CD4-positive, CD25-positive, alpha-beta regulatory T cell (primary cell): Measurements from ENCODE around the gene ZP3. TPM values are rescaled to one million over a fixed set of nuclear protein-coding genes. Genes with fewer than 3 reads are reported as not detected.
"Not testable (repeated sequence)": the region's sequence is repeated elsewhere in the genome, so short reads cannot be mapped to it uniquely, and the experiment has no call there.

ENCODE experiments used
- ATAC-seq, 2 donors: fragments of 150-1000 bp; cut with Tn5 transposase; one replicate each; pipeline ENCODE4 v1.10.0; 2021; ENCODE audit warnings: low read depth in 2 of 2, moderate number of reproducible peaks in 2 of 2, moderate library complexity in 1 of 2
- DNase-seq, 3 donors: peaks; one replicate each; pipeline versions ENCODE4 v3.0.0 to v3.0.0-alpha.2; 2012 to 2022; ENCODE audit warnings: mixed read lengths in 1 of 3
- H3K27ac ChIP-seq: one replicate; pipeline ENCODE4 v1.7.0; 2013; ENCODE audit warnings: mild to moderate bottlenecking, low read length; ENCODE audit not compliant: insufficient read depth, poor library complexity, severe bottlenecking
- H3K27me3 ChIP-seq: one replicate; pipeline ENCODE4 v1.7.0; 2013; ENCODE audit warnings: low read length; ENCODE audit not compliant: control insufficient read depth, insufficient read depth
- H3K36me3 ChIP-seq: one replicate; pipeline ENCODE4 v1.7.0; 2013; ENCODE audit warnings: mild to moderate bottlenecking, low read length, moderate library complexity; ENCODE audit not compliant: control insufficient read depth, insufficient read depth
- H3K4me1 ChIP-seq: 2 replicates; pipeline ENCODE4 v1.7.0; 2013; ENCODE audit warnings: mild to moderate bottlenecking, low read length; ENCODE audit not compliant: insufficient read depth, control insufficient read depth, poor library complexity, severe bottlenecking
- H3K4me3 ChIP-seq: one replicate; pipeline ENCODE4 v1.7.0; 2013; ENCODE audit warnings: low read depth, mild to moderate bottlenecking, low read length, moderate library complexity
- H3K9me3 ChIP-seq, 2 experiments: 1 replicate in 1 of 2; 2 replicates in 1 of 2; pipeline ENCODE4 v1.7.0; 2013; ENCODE audit warnings: low read length in 2 of 2, mild to moderate bottlenecking in 1 of 2, moderate library complexity in 1 of 2; ENCODE audit not compliant: control insufficient read depth in 2 of 2
- H3K27ac Mint-ChIP-seq, 3 donors: one replicate each; pipeline ENCODE4 v1.8.0; 2020 to 2022; ENCODE audit warnings: mild to moderate bottlenecking in 3 of 3, mixed read lengths in 3 of 3, moderate library complexity in 2 of 3
- H3K27me3 Mint-ChIP-seq: one replicate; pipeline ENCODE4 v1.8.0; 2022; ENCODE audit warnings: mild to moderate bottlenecking, mixed read lengths
- H3K36me3 Mint-ChIP-seq: one replicate; pipeline ENCODE4 v1.8.0; 2020; ENCODE audit warnings: mixed read lengths
- H3K4me1 Mint-ChIP-seq, 4 donors: one replicate each; pipeline ENCODE4 v1.8.0; 2020 to 2022; ENCODE audit warnings: mixed read lengths in 4 of 4, mild to moderate bottlenecking in 1 of 4
- H3K4me3 Mint-ChIP-seq, 4 donors: one replicate each; pipeline ENCODE4 v1.8.0; 2020 to 2022; ENCODE audit warnings: mild to moderate bottlenecking in 4 of 4, mixed read lengths in 4 of 4, moderate library complexity in 3 of 4
- H3K9me3 Mint-ChIP-seq, 7 donors: one replicate each; pipeline ENCODE4 v1.8.0; 2020 to 2022; ENCODE audit warnings: mixed read lengths in 7 of 7, mild to moderate bottlenecking in 3 of 7, moderate library complexity in 2 of 7
- polyA plus RNA-seq, 4 donors: library from polyadenylated mRNA; unstranded; fragments of 300-500 nt; fragmentation: Illumina TruSeq; gene quantifications; one replicate each; pipeline ENCODE4 v1.2.3, GENCODE V29; 2021
- total RNA-seq: library from RNA; stranded (reverse); gene quantifications from one replicate; pipeline ENCODE4 v1.2.3, GENCODE V29; 2022

The ZP3 gene
- total and polyA plus RNA-seq, 5 donors from 2014 or later, result 1.6 to 4.4 (median 2.6) TPM

GRCh38 chr7:76457017-76457416 lies 32.3 kb downstream of the ZP3 start:
- ATAC-seq, result not testable (repeated sequence)

GRCh38 chr7:76458504-76458903 lies 33.8 kb downstream of the ZP3 start:
- not testable (repeated sequence) for H3K36me3 Mint-ChIP-seq, H3K9me3 ChIP-seq, H3K27me3 Mint-ChIP-seq, DNase-seq, H3K36me3 ChIP-seq, H3K27me3 ChIP-seq, H3K9me3 Mint-ChIP-seq, H3K27ac ChIP-seq, H3K27ac Mint-ChIP-seq, ATAC-seq, H3K4me1 ChIP-seq, H3K4me3 Mint-ChIP-seq, H3K4me3 ChIP-seq, H3K4me1 Mint-ChIP-seq

More at GRCh38 chr7:76457017-76457416, 32.3 kb downstream of the ZP3 start:
- not testable (repeated sequence) for H3K9me3 Mint-ChIP-seq, H3K9me3 ChIP-seq, H3K36me3 Mint-ChIP-seq, H3K27ac ChIP-seq, H3K27me3 Mint-ChIP-seq, H3K27me3 ChIP-seq, H3K4me3 ChIP-seq, DNase-seq, H3K4me1 ChIP-seq, H3K27ac Mint-ChIP-seq, H3K4me3 Mint-ChIP-seq, H3K36me3 ChIP-seq, H3K4me1 Mint-ChIP-seq

- H3K4me1 ChIP-seq, DNase-seq, H3K27ac ChIP-seq, H3K9me3 ChIP-seq, H3K36me3 Mint-ChIP-seq, H3K36me3 ChIP-seq, H3K9me3 Mint-ChIP-seq, H3K27me3 ChIP-seq, ATAC-seq, H3K4me3 Mint-ChIP-seq, H3K4me1 Mint-ChIP-seq, H3K27ac Mint-ChIP-seq, H3K27me3 Mint-ChIP-seq, H3K4me3 ChIP-seq: not testable (repeated sequence)
Observed at GRCh38 chr7:76460767-76461166, 36.0 kb downstream of the ZP3 start.

GRCh38 chr7:76461464-76462101 lies 36.8 kb downstream of the ZP3 start, which contains the start of gene DTX2:
Gene DTX2 (plus strand): TSS chr7:76461709. CDS start chr7:76480510, 18,801 bp downstream.
- H3K27ac Mint-ChIP-seq, H3K4me1 Mint-ChIP-seq, H3K27me3 Mint-ChIP-seq, H3K9me3 ChIP-seq, H3K27ac ChIP-seq, H3K27me3 ChIP-seq, H3K4me1 ChIP-seq, H3K4me3 ChIP-seq, H3K36me3 Mint-ChIP-seq, H3K36me3 ChIP-seq, H3K9me3 Mint-ChIP-seq: not testable (repeated sequence)
- peak; percentile 96 to 98 for ATAC-seq
- DNase-seq, result peak in 2 of 3 donors; percentile 37 to 81
- H3K4me3 Mint-ChIP-seq, result peak within 1 kb of the TSS in 2 of 4 donors; percentile 32 to 76

- not testable (repeated sequence) for ATAC-seq, DNase-seq, H3K27ac ChIP-seq, H3K9me3 ChIP-seq, H3K4me3 Mint-ChIP-seq, H3K36me3 ChIP-seq, H3K4me1 ChIP-seq, H3K9me3 Mint-ChIP-seq, H3K4me3 ChIP-seq, H3K36me3 Mint-ChIP-seq, H3K27me3 ChIP-seq, H3K4me1 Mint-ChIP-seq, H3K27me3 Mint-ChIP-seq, H3K27ac Mint-ChIP-seq
Observed at GRCh38 chr7:76462271-76462882, 37.6 kb downstream of the ZP3 start.

GRCh38 chr7:76464959-76465358 lies 40.2 kb downstream of the ZP3 start:
- not testable (repeated sequence) for H3K36me3 Mint-ChIP-seq, H3K27me3 Mint-ChIP-seq, H3K4me3 Mint-ChIP-seq, H3K9me3 ChIP-seq, H3K27ac Mint-ChIP-seq, H3K4me3 ChIP-seq, H3K36me3 ChIP-seq, H3K9me3 Mint-ChIP-seq, H3K27ac ChIP-seq, H3K27me3 ChIP-seq, ATAC-seq, H3K4me1 ChIP-seq, DNase-seq
- H3K4me1 Mint-ChIP-seq, result peaks cover 0 to 12% (median 0%) of the 10 kb centered on the region in 4 donors

- H3K27ac Mint-ChIP-seq, H3K36me3 ChIP-seq: not testable (repeated sequence)
Observed at GRCh38 chr7:76465950-76466349, 41.2 kb downstream of the ZP3 start.

GRCh38 chr7:76467743-76468404 lies 43.1 kb downstream of the ZP3 start:
- not testable (repeated sequence) for DNase-seq, ATAC-seq, H3K4me3 Mint-ChIP-seq, H3K27ac Mint-ChIP-seq, H3K36me3 ChIP-seq, H3K27me3 Mint-ChIP-seq, H3K27me3 ChIP-seq, H3K9me3 ChIP-seq, H3K27ac ChIP-seq, H3K36me3 Mint-ChIP-seq, H3K4me1 ChIP-seq, H3K4me3 ChIP-seq, H3K9me3 Mint-ChIP-seq
- peaks cover 0 to 12% (median 0%) of the 10 kb centered on the region in 4 donors for H3K4me1 Mint-ChIP-seq

More at GRCh38 chr7:76465950-76466349, 41.2 kb downstream of the ZP3 start:
- not testable (repeated sequence) for H3K27me3 Mint-ChIP-seq, H3K4me1 ChIP-seq, ATAC-seq, H3K27ac ChIP-seq, H3K27me3 ChIP-seq, DNase-seq, H3K9me3 ChIP-seq, H3K4me3 Mint-ChIP-seq, H3K36me3 Mint-ChIP-seq, H3K9me3 Mint-ChIP-seq, H3K4me3 ChIP-seq
- peaks cover 0 to 12% (median 0%) of the 10 kb centered on the region in 4 donors for H3K4me1 Mint-ChIP-seq
